GM21619 (cell line): ENCODE results near the gene MYORG.
A peak's percentile ranks its signal among the peaks of the same experiment; 100 is the strongest.

Experiments
- ATAC-seq: cut with Tn5 transposase; IDR thresholded peaks from one replicate; pipeline ENCODE4 v1.9.1; 2021; ENCODE audit not compliant: unreplicated experiment

Gene MYORG

DNA sequence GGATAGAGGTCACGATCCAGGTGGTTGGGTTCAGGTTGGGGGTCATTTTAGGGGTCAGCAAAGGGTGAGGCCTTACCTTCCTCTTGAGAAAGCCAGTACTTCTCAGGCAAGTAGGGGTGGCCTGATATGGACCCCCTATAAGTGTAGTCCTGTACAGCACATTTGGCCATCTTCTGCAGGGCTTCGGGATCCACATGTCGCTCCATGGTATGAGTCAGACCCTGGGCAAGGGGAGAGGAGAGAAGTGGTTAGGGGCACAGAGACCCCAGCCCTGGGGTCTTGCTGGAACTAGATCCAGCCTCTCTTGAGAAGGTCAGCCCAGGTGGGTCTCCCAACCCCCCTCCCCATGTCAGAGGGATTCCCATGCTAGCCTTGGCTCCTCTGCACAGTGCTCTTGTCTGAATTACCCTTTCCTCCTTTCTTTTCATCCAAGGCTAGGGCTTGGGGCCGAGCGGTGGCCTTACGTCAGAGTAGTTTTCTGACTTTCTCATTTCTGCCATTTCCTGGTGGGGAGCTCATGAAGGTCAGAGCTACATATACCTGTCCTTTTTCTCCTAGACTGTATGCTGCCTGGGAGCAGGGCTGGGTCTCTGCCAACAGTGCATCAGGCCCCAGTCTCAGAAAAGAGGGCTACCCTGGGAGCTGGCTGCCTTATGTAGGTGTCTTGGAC, 9.0 kb upstream of the MYORG start:
- ATAC-seq: no peak

DNA sequence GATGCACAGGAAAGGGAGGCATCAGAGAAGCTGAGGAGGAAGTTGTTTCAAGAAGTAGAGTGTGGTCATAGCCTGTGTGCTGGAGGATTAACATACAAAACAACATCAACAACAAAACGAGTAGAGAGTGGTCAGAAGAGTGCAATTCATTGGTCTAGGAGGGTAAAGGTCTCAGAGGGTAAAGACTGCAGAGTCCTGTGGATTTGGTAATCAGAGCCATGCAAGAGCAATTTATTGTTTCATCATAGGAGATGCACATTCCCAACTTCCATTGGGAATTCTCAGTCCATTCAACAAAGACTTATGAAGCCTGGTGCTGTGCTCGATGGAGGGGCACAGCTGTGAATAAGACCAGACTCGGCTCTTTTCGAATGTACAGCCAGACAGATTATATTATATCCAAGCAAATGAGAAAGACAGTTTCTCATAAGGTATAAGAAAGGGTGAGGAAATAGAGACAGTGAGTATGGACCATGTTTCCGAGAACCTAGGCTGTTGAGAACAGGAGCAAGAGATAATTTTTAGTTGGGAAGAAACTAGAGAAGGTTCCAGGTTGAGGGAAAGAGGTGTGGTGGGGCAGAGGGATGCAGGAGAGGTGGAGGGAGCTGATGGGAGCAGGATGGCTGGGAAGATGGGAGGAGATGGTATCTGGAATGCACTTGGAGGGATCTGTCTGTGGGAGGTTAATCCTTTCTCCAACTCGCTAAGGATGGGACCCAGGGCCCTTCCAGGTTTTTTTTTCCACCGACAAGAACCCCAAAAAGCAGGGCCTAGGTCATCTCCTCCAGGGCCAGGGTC, 7.9 kb upstream of the MYORG start:
- ATAC-seq: no peak

DNA sequence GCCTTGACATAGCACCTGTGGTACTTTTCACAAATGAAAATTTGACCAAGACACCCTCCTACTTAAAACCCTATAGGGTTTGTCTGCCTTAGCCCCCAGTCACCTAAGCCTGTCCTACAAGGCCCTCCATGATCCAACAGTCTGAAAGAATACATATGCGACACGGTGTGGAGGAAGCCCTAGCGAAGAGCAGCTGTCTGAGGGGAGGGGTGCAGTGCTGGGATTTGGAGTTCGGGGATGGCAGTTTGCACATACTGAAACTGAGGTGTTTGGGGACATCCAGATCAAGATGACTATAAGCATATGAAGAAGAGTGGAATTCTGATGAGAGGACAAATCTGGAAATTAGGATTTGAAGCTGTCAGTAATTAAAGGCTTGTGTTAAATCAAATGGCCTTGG, 7.2 kb upstream of the MYORG start:
- ATAC-seq: no peak

DNA sequence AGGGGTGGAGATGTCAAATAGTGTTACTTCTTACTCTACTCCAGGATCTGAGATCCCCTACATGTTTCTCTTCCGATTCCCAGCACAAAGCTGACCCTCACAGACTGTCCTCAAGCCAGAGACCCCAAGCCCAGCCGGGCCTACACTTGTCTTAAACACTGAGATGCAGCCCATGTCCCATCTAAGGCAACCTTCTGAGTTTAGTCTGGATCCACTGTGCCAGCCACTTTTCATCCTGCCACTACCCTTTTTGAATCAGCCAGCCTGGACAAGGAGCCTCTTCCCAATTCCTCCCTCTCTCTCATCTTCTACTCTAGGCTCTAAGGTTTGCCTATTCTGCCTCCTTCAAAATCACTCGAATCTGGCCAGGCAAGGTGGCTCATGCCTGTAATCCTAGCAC, 6.2 kb upstream of the MYORG start:
- no peak for ATAC-seq

DNA sequence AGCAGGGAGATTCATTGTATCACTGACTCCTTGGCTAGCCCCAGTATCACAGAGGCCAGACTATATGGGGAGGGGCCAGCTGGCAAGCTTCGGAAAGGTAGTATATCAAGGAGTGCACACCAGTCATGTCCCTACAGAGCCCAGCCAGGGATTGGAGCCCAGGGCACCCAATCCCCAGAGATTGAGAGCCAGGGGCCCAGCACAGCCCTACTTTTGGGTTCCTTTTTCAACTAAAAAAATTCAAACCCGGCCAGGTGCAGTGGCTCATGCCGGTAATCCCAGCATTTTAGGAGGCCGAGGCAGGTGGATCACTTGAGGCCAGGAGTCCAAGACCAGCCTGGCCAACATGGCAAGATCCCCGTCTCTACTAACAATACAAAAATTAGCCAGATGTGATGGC, 5.4 kb upstream of the MYORG start:
- ATAC-seq: no peak

DNA sequence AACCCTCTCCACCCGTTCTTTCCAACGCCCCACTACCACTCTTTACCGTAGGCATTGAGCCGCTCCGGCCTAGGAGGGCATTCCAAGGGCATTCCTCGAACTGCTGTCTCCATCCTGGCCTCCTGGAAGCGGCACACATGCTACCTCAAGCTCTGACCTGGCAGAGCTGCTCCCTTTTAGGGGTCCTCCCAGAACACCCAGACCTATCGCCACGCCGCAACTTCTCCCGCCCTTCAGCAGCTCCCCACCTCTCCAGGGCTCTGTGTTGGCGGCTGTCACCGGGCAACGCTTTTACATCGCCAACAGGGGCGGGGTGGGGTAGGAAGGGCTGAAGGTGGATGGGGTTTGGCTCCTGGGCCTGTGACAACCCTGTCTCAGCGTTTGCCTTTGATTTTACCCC, 4.6 kb upstream of the MYORG start:
- ATAC-seq: no peak

DNA sequence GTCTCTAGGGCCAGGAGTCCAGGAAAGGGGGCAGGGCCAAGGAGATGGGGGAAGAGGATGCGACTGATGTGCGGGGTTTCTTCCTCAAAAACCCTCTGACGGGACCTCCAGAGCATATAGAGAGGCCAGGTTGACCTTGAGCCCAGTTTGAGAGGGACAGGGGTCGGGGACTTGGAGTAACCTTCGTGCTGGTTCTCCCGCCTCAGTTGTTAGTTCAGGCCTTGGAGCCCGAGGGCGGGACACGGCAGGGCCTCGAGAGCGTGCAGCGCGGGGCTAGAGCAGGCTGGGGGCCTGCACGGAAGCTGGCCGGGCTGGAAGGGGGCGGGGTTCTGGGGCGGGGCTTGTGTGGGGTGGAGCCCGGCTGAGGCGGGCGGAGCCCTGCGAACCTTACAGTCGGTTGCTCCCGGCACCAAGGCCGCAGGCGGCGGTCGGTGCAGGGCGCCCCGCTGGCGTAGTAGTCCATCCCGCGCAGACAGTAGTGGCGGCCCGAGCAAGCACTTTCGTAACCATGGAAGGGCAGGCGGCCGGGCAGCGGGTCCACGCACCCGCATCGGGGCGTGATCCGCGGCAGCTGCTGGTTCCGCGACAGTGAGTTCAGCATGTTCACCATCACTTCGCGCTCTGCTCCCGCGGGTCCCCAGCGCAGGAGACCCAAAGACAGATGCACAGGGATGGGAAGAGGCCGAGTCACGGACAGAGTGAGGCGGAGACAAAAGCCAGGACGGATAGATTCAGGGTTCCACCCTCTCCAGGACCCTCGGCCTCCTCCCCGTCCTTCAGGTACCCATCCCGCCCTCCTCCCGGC, 4.0 kb upstream of the MYORG start:
- peak; percentile 28 for ATAC-seq

DNA sequence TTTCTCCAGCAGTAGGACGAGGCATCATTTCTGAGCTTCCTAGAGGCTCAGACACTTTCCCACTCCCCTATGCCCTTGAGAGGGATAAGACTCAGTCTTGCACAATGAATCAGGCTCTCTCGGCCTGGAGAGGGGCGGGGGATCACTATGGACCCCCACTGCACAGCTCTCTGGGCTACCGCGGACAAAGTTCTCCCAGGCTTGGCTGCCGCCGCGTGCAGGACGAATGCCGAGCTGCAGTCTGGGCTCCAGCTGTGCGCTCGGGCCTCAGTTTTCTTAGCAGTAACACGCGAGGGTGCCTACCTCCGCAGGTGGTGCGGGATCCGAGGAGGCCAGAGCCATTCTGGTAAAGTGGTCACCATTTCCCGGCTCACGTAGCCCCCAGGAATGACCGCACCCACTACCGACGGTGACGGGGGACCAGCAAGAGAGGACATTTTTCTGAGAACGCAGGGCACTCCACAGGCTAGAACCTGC, 3.4 kb upstream of the MYORG start:
- ATAC-seq: no peak

DNA sequence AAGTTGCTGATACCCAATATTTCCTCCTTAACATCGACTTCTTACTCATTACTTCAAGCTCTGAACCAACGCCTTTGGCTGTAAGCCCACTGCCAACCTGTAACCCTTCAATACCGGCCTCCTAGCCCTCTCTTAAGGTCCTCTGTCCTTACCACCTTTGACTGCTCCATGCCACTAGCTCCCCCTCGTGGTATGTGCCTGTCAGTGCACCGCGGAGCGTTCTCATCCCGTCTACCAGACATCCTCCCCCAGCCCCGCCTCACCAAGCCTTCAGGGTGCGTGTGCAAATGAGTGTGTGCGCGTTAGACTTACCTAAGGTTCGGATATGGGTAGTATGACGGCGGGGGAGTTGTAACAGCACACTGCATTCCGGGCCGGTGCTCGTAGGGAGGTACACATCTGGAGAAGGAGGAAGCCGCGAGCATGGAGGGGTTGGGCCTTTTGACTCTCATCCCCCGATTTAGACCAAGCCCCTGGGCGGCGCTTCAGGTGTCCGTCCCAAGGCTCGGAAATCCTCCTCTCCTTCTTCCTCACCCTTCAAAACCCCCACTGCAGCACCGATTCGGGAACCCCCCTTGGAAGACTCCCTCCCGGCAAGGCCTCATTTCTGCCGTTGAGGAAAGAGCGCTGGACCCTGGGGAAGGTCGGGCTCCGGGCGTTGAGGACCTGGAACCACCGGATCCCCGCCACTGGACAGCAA, 2.8 kb upstream of the MYORG start:
- ATAC-seq: peak; percentile 31

DNA sequence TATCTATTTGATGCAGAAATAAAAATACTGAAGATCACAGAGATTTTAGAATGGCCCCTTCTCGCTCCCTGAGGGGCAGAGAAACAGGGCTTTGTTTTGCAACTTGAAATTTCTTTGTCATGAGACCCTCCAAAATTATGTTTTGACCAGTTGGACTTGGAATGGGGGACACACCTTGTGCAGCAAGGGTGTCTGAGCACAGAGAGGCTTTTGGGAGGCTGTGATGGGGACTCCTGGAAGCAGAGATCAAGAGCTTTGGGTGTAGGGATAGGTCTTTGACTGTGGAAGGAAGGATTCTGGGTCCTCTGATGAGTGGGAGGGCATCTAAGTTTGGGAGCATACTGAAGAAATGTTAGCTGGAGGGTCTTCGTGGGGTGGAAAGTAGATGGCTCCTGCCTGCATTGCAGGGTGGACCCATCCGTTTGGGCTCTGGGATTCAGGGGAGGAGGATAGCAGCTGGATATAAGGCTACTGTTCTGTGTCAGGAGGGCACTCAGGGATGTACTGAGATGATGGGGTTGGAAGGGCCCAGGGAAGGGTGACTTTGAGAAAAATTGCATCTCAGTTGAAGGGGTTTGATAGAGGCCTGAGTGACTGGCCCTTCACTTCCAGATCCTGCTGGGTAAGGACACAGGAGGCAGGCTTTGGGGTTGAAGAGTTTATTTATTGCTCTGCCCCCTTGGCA, 1.8 kb upstream of the MYORG start:
- ATAC-seq: no peak

DNA sequence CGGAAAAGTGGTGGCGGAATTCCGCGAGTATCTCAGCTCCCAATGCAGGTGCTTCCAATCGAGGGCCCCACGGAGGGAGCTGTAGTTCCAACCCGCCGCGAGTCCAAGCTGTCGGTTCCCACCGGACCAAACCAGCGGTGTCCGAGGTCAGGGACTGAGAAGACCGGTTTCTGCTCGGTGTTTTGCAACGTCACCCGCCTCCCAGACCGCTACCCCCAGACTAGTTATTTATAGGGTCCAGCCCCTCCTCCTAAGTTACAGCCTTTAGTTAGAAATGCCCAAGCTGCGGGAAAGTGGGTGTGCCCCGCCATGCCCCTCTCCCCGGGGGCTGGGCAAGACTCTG, 677 bp upstream of the MYORG start:
- no peak for ATAC-seq

DNA sequence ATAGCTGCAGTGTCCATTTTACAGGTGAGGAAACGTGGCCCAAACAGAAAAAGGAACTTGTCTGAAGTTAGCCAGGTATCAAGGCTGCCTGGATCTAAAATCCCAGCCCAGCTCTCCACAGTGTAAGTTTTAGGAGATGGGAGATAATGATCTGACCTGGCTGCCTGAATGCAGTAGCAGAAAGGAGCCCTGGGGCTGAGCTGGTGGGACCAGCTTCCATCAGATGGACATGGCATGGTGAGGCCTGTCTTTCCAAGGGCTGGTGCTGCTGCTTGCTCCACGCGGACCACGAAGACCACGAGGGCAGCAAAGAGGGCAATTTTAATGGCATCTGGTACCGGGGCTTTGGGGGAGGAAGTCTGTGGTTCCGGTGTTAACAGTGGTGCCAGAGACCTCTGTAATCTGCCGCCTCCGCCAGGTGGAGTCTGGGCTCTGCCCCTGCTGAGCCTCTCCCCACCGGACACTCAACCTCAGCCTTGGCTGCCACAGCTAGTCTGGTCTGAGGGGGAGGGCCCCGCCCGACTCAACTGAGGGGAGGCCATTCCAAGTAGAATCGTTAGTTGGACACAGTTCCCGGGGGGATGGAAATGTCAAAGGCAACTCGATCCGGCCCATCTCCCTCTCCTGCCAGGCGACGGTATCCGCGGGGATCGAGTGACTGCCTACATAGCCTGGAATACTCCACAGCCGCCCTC, 650 bp downstream of the MYORG start:
- ATAC-seq: no peak

DNA sequence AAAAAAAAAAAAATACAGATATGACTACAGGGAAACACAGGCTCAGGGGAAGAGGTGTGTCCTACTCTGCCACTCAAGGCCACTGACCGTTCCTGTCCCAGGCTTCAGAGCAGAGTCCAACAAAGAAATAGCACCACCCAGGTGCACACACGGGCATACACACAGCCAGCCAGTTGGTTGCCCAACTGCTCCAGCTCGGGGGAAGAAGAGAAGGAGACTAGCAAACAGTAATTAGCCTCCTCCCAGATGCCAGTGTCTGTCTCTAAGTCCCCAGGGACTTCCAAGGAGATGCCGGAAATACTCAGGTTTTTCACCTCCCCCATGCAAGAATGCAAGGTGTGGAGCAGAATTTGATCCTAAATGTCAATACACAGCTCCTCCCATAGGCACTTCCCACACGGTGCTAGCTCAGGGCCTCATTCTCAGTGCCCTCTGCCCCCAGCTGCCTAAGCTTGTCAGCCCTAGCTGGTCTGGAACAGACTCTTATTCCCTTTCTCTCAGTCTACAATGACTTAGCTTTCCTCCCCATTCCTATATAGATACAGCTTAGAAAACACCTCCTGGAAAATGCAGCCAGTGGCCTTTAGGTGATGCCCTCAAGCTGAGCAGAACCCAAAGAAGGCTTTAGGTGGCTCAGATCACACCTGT, 1.7 kb downstream of the MYORG start:
- no peak for ATAC-seq

DNA sequence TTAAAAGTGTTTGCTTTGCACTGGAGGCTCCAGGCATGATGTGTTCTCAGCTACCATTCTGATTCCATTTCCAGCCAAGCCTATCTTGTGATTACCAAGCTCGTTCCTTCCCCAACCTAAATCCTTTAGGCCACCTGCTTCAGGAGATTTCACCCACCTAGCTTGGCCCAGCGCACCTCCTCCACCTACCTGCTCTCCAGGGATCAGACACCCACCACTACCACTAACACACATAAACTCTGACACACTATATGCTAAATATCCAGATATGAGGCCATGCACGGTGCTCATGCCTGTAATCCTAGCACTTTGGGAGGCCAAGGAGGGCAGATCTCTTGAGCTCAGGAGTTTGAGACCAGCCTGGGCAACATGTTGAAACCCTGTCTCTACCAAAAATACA, 2.4 kb downstream of the MYORG start:
- ATAC-seq: no peak

DNA sequence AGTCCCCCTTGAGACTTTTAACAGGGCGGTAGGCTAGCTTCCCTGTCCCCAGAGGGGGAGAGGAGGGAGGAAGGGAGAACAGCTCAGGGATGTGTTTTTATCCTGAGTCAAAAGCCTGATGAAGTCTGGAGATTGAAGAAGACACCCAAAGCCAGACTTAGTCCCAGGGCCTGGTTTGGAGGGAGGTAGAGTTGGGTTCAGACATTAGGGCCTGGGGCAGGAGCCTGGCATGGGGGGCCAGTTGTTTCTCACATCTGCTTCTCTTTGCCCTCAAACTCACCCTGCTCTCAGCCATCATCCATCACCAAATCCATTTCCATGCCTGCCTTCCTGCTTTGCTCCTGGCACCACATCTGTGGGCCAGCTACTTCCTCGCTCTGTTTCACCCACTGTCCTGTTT, 2.9 kb downstream of the MYORG start:
- no peak for ATAC-seq

DNA sequence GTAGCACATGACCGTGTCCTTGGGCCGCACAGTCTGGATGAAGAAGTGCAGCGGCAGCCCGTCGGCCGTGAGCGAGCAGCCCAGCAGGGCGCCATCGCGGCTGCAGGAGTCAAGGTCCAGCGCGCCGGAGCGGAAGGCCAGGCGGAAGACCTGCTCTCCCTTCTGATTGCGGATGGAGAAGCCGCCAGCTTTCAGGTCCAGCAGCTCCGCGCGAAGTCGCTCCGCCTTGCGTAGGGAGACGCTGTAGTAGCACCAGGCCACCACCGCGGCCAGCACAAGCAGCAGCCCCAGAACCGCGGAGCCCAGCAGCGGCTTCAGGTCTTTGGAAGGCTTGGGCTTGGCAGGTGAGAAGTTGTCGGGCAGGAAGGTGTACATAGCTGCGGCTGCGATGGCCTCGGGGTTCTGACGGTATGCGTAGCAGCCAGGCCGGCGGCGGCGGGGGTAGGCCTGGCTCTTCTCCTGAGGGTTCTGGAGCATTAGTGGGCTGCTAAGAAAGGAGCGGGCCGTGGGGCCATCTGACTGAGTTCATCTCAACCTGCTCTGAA, 4.2 kb downstream of the MYORG start:
- ATAC-seq: no peak

DNA sequence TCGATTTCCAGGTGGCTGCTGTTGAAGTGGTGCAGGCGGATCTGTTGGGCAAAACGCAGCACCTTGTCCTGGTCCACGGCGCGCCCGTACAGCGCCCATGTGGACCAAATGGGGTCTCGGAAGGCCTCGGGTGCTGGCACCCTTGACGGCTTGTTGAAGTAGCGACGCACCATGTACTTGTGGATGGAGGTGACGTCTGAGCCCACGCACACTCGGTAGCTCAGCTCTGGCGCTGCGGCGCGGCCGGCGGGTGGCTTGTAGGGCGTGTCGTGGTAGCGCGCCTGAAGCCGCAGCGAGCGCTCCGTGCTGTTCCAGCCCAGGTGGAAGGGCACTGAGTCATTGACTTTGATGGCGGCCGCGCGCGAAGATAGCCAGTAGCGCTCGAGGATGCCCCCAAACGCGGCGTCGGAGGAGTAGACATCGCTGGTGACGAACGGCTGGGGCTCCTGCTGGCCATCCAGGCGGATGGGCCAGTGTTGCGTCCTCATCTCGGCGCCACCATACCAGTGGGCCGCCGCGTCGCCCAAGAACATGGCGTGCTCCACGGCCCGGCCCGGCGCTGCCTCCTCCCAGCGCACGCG, 4.7 kb downstream of the MYORG start:
- no peak for ATAC-seq

DNA sequence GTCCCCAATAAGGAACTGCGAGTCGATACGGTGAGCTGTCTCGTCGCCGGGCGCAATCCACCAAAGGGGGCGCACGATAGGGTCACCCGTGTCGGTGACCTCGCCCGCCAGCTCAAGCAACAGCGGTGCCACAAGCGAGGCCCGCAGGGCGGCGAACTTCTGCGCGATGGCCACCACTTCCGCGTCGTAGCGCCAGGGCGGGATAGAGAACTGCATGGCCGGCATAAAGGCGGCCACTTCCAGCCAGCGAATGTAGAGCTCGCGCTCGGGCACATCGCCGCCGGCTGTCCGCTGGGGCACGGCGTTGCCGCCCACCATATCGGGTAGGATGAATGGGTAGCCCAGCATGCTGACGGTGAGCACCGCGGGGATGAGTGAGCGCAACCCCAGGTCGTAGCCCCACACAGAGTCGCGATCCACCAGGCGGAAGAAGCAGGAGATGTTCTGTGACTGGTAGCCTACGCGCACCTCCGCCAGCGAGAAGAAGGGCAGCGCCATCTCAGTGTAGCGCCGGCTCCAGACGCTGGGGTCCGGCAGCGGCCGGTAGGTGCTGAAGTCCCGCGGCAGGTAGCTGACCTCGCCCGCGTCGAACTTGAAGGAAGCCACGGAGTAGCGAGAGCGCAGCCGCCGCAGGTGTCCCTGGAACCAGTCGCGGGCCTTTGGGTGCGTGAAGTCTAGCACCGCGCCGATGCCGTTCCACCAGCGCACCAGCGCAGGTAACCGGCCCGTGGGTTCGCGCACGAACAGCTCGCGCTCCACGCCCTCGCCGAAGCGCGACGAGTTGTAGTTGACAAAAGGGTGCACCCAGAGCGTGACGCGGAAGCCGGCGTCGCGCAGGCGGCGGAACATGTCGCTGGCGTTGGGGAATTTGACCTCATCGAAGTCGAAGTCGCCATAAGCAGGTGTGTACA, 5.5 kb downstream of the MYORG start:
- no peak for ATAC-seq
